A549 (cell line): Measurements from ENCODE around the gene TNNT2. TPM values are rescaled to one million over a fixed set of nuclear protein-coding genes. Genes with fewer than 3 reads are reported as not detected.

Experiments used
- ATAC-seq, 2 experiments: fragments of 200-7000 bp in 1 of 2; fragments of >200 bp in 1 of 2; cut with Nextera tagmentation in 1 of 2; cut with Tn5 transposase in 1 of 2; 3 replicates each; pipeline versions ENCODE4 v1.8.0 to v1.9.1; 2018 to 2020; ENCODE audit warnings: mild to moderate bottlenecking in 1 of 2, moderate library complexity in 1 of 2
- CTCF ChIA-PET: fragments of 300-600 bp; sonication (Branson Sonifier 250); formaldehyde crosslinking; extraction: SDS; loops from one replicate; lab custom pipeline; 2021; ENCODE audit warnings: antibody characterized with exemption, inconsistent platforms; lab: Yijun Ruan, JAX
- POLR2A ChIA-PET: fragments of 350-600 bp; formaldehyde crosslinking; extraction: SDS; loops from one replicate; lab custom pipeline; 2021; ENCODE audit warnings: antibody characterized with exemption, inconsistent platforms; lab: Yijun Ruan, JAX
- DNase-seq, 2 experiments: peaks; one replicate each; pipeline versions ENCODE4 v3.0.0 to v3.0.0-alpha.2; 2011 to 2016; ENCODE audit warnings: low read depth in 1 of 2, low spot score in 1 of 2
- FAIRE-seq: peaks from 2 replicates; lab custom pipeline; 2011; peaks lifted over from hg19 to GRCh38; lab: Jason Lieb, UNC
- H3K27ac ChIP-seq, 2 experiments: fragments of >200 bp; sonication (Bioruptor Twin); formaldehyde crosslinking; 3 replicates each; pipeline ENCODE4 v1.5.1; 2016 to 2017
- H3K4me1 ChIP-seq: fragments of >200 bp; sonication (Bioruptor Twin); formaldehyde crosslinking; 3 replicates; pipeline ENCODE4 v1.6.1; 2016
- H3K4me2 ChIP-seq: fragments of >200 bp; sonication (Bioruptor Twin); formaldehyde crosslinking; 3 replicates; pipeline ENCODE4 v1.6.1; 2016
- H3K4me3 ChIP-seq: fragments of >200 bp; sonication (Bioruptor Twin); formaldehyde crosslinking; 3 replicates; pipeline ENCODE4 v1.5.1; 2016
- H3K9me3 ChIP-seq: fragments of >200 bp; sonication (Bioruptor Twin); formaldehyde crosslinking; 3 replicates; pipeline ENCODE4 v1.6.1; 2016
- BCL3 ChIP-seq: fragments of >200 bp; sonication (Bioruptor Twin); formaldehyde crosslinking; IDR thresholded peaks from 3 replicates; pipeline ENCODE4 v1.6.1; 2016
- CBX8 ChIP-seq: fragments of 200-600 bp; sonication (generic); IDR thresholded peaks from 2 replicates; pipeline ENCODE4 v1.6.1; 2016
- CEBPB ChIP-seq, 2 experiments: fragments of >200 bp in 1 of 2; sonication (Bioruptor Twin) in 1 of 2; formaldehyde crosslinking in 1 of 2; IDR thresholded peaks; 2 replicates each; pipeline ENCODE4 v1.6.1; 2012 to 2016
- EHF ChIP-seq: fragments of 250-450 bp; sonication (Bioruptor Pico); IDR thresholded peaks from 2 replicates; pipeline ENCODE4 v1.5.0; 2020; ENCODE audit warnings: mild to moderate bottlenecking
- EHMT2 ChIP-seq: fragments of 200-600 bp; sonication (generic); IDR thresholded peaks from 2 replicates; pipeline ENCODE4 v1.6.1; 2016; ENCODE audit warnings: antibody characterized with exemption, low read depth, mild to moderate bottlenecking, moderate library complexity
- ELK1 ChIP-seq: fragments of 150-350 bp; IDR thresholded peaks from 2 replicates; pipeline ENCODE4 v1.6.1; 2014; ENCODE audit warnings: low read depth, mild to moderate bottlenecking, low read length
- FOSB ChIP-seq: fragments of 250-450 bp; sonication (Bioruptor Pico); IDR thresholded peaks from 2 replicates; pipeline ENCODE4 v1.5.0; 2020; ENCODE audit warnings: mild to moderate bottlenecking, moderate library complexity
- FOXS1 ChIP-seq: fragments of 250-450 bp; sonication (Bioruptor Pico); IDR thresholded peaks from 2 replicates; pipeline ENCODE4 v1.5.0; 2020; ENCODE audit warnings: mild to moderate bottlenecking, moderate library complexity
- GATA3 ChIP-seq: IDR thresholded peaks from 2 replicates; pipeline ENCODE4 v1.6.1; 2012; ENCODE audit warnings: borderline replicate concordance
- HDAC2 ChIP-seq: fragments of 200-600 bp; sonication (generic); IDR thresholded peaks from 2 replicates; pipeline ENCODE4 v1.6.1; 2016
- HOXA7 ChIP-seq: fragments of 250-450 bp; sonication (Bioruptor Pico); IDR thresholded peaks from 2 replicates; pipeline ENCODE4 v1.5.0; 2020; ENCODE audit warnings: mild to moderate bottlenecking, moderate library complexity
- JUN ChIP-seq, 2 experiments: fragments of >200 bp; sonication (Bioruptor Twin); formaldehyde crosslinking; IDR thresholded peaks; 2 replicates in 1 of 2; 3 replicates in 1 of 2; pipeline ENCODE4 v1.6.1; 2016 to 2017
- JUNB ChIP-seq: fragments of >200 bp; sonication (Bioruptor Twin); formaldehyde crosslinking; IDR thresholded peaks from 2 replicates; pipeline ENCODE4 v1.6.1; 2016
- KDM1A ChIP-seq: fragments of 200-600 bp; sonication (generic); IDR thresholded peaks from 2 replicates; pipeline ENCODE4 v1.6.1; 2016; ENCODE audit warnings: low read depth, mild to moderate bottlenecking
- KDM5A ChIP-seq: fragments of 200-600 bp; sonication (generic); IDR thresholded peaks from 2 replicates; pipeline ENCODE4 v1.6.1; 2016; ENCODE audit warnings: antibody characterized with exemption, mild to moderate bottlenecking
- MAFK ChIP-seq: fragments of 450-650 bp; IDR thresholded peaks from 2 replicates; pipeline ENCODE4 v1.6.1; 2014; ENCODE audit not compliant: partially characterized antibody
- NR3C1 ChIP-seq: fragments of >200 bp; sonication (Bioruptor Twin); formaldehyde crosslinking; IDR thresholded peaks from 3 replicates; pipeline ENCODE4 v1.6.1; 2017
- POLR2A ChIP-seq: IDR thresholded peaks from 2 replicates; pipeline ENCODE4 v1.6.1; 2012; ENCODE audit warnings: mild to moderate bottlenecking, low read length
- POLR2AphosphoS2 ChIP-seq: conservative IDR thresholded peaks from 2 replicates; pipeline ENCODE4 v1.6.1; 2012; ENCODE audit warnings: low read length, improper control_type of control experiment, inconsistent platforms
- TFCP2L1 ChIP-seq: fragments of 250-450 bp; sonication (Bioruptor Pico); IDR thresholded peaks from 2 replicates; pipeline ENCODE4 v1.5.0; 2021; ENCODE audit warnings: mild to moderate bottlenecking
- ZC3H11A ChIP-seq: fragments of 450-650 bp; IDR thresholded peaks from 2 replicates; pipeline ENCODE4 v1.6.1; 2014; ENCODE audit warnings: antibody characterized with exemption, mild to moderate bottlenecking
- ZFP36 ChIP-seq: fragments of 450-650 bp; IDR thresholded peaks from 2 replicates; pipeline ENCODE4 v1.6.1; 2014; ENCODE audit warnings: borderline replicate concordance; ENCODE audit not compliant: partially characterized antibody
- ZNF302 ChIP-seq: fragments of 250-450 bp; sonication (Bioruptor Pico); IDR thresholded peaks from 2 replicates; pipeline ENCODE4 v1.9.0; 2021; ENCODE audit warnings: inconsistent platforms, mild to moderate bottlenecking, moderate library complexity
- WGBS: methylation state at CpG from one replicate; pipeline ENCODE4 v1.1.6; 2017; ENCODE audit errors: missing lambda C conversion rate; 5-methylcytosine and 5-hydroxymethylcytosine counted together
- polyA minus RNA-seq: library from RNA; depleted of rRNA, polyadenylated mRNA; stranded (reverse); fragments of >200 nt; gene quantifications from 2 replicates; pipeline ENCODE4 v1.2.3, GENCODE V29; 2011; rRNA and poly(A)+ RNA removed
- polyA plus RNA-seq, 4 experiments: library from polyadenylated mRNA; depleted of rRNA in 3 of 4; stranded (reverse); fragments of >200 nt; fragmentation: RNase III in 1 of 4; extraction: RNeasy Plus Mini Kit Qiagen cat#74134 plus additional on column Dnase treatment in 1 of 4; gene quantifications; 2 replicates in 3 of 4; 3 replicates in 1 of 4; pipeline ENCODE4 v1.2.3, GENCODE V29; 2011 to 2017
- TF ChIP-seq, protein P1 (sequence below): fragments of 250-450 bp; sonication (Bioruptor Pico); IDR thresholded peaks from 2 replicates; pipeline ENCODE4 v1.5.0; 2021; ENCODE audit warnings: mild to moderate bottlenecking, moderate library complexity, borderline replicate concordance
- TF ChIP-seq, protein P2 (sequence below): fragments of 200-600 bp; sonication (generic); IDR thresholded peaks from 2 replicates; pipeline ENCODE4 v1.6.1; 2016; ENCODE audit warnings: antibody characterized with exemption, mild to moderate bottlenecking, moderate library complexity

The TNNT2 gene
- not detected in 2 replicates for polyA plus RNA-seq (2011; rRNA removed)
- not detected in 2 replicates for polyA plus RNA-seq (2012; cell fraction: cytosol; rRNA removed)
- not detected in 2 replicates for polyA plus RNA-seq (2012; cell fraction: nucleus; rRNA removed)
- 0.09 to 0.10 TPM (median 0.09 TPM) in 3 replicates for polyA plus RNA-seq (2017; fragmentation: RNase III; extraction: RNeasy Plus Mini Kit Qiagen cat#74134 plus additional on column Dnase treatment)
- 0.10 TPM in 1 of 2 replicates, not detected in the other for polyA minus RNA-seq

DNA sequence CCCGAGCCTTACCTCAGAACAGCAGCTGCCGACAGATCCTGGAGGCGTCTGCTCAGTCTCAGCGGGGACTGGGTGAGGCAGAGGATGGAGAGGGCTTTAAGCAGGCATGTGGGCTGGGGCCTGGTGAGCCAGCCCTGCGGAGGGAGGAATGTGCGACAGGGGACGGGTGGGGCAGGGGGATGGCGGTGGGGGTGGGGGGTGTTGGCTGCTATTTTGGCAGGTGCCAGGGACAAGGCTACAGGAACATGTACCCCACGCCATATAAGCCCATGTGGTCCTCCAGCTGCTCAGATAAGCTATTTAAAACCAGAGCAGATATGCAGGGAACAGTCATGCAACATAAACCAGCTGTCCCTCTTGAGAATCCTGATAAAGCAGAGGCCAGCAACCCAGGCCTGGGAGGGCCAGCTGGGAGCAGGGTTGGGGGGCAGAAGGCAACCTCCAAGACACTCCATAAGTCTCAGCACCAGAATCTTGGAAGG lies at the start of gene TNNT2:
Gene TNNT2, minus strand, starts transcription at position 70 of the 482 bp plus-strand sequence. CDS start 4,426 bp downstream, outside the sequence.
- CTCF ChIA-PET, result interaction anchor here (1.7 to 10.1 kb wide), 2 partner anchors 16 to 123 kb away, joined by 4 to 104 read pairs; no protein-coding TSS in a partner anchor

DNA sequence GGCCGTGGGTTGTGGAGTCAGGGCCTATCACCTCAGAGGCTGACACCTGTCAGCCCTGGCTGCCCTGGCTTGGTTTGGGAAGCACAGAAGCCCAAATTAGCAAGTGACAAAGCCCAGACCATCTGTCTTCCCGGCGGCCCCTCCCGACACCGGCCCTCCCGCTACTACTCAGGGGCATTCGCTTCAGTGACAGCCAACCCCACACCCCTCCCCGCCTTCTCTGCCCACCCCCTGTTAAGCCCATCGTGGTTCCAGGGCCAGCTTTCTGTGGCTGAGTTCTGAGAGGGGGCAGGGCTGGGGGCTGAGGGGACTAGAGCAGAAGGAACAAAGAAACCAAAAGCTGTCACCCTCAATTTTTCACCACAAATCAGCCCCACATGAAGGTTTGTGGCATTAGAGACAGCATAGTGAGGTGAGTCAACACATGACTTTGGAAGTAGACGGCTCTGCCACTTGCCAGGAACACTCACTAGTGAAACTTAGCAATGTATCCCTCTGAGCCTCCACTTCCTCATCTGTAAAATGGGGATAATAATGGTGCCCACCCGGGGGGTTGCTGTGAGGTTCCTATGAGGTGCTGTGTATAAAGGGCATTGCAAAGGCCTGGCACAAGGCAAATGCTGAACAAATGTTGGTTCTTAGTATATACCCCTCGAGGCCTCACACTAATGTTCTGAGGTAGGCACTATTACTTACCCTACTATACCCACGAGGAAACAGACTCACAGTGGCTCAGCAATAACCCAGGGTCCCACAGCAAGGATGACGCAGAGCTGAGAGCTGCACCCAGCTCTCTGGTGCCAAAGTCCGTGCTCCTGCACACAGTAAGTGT lies 49.2 kb upstream of the TNNT2 start:
- Histone ChIP-seq H3K4me3 (no peak overlapping the region), H3K4me2 (no peak overlapping the region), H3K9me3 (no peaks in the 10 kb centered on the region), H3K27ac (no peak overlapping the region), H3K4me1 (no peaks in the 10 kb centered on the region)
- ATAC-seq, result no peak
- 78% methylated on average over 13 of the region's 15 CpGs for WGBS
- CTCF ChIA-PET, result interaction anchor here (0.7 to 4.0 kb wide), 5 partner anchors 9 to 55 kb away, joined by 3 to 29 read pairs (median 8); no protein-coding TSS in a partner anchor
- TF ChIP-seq ELK1, result no peak
- no peak for TF ChIP-seq EHMT2
- TF ChIP-seq BCL3, result no peak
- no peak for TF ChIP-seq HOXA7 (CRISPR knock-in tag)
- TF ChIP-seq HDAC2, result no peak
- TF ChIP-seq GATA3, result no peak
- no peak for TF ChIP-seq POLR2A
- no peak for TF ChIP-seq ZFP36
- no peak for TF ChIP-seq FOSB (CRISPR knock-in tag)
- no peak for TF ChIP-seq JUN (IDR thresholded peaks at IDR 0.05)
- no peak for TF ChIP-seq ZNF302
- TF ChIP-seq, protein P1, sequence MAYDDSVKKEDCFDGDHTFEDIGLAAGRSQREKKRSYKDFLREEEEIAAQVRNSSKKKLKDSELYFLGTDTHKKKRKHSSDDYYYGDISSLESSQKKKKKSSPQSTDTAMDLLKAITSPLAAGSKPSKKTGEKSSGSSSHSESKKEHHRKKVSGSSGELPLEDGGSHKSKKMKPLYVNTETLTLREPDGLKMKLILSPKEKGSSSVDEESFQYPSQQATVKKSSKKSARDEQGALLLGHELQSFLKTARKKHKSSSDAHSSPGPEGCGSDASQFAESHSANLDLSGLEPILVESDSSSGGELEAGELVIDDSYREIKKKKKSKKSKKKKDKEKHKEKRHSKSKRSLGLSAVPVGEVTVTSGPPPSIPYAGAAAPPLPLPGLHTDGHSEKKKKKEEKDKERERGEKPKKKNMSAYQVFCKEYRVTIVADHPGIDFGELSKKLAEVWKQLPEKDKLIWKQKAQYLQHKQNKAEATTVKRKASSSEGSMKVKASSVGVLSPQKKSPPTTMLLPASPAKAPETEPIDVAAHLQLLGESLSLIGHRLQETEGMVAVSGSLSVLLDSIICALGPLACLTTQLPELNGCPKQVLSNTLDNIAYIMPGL, result no peak
- TF ChIP-seq FOXS1 (CRISPR knock-in tag), result no peak
- TF ChIP-seq JUNB, result no peak
- TF ChIP-seq NR3C1, result no peak
- no peak for TF ChIP-seq CBX8
- no peak for TF ChIP-seq MAFK
- POLR2A ChIA-PET, result no interaction called here
- no peak for FAIRE-seq
- no peak for DNase-seq

More for the DNA sequence above, at the start of gene TNNT2:
- H3K4me2 ChIP-seq, result no peak within 1 kb of the TSS
- DNase-seq, result no peak
- no peaks in the 10 kb centered on the region for H3K9me3 ChIP-seq
- no peaks in the 10 kb centered on the region for H3K4me1 ChIP-seq
- no peak for ATAC-seq
- 0 out of 6 replicates have a peak within 1 kb of the TSS, but pooled peaks of 1 of the 2 experiments have one; percentile 11 for H3K27ac ChIP-seq
- 85% methylated on average over 8 of the region's 9 CpGs for WGBS
- FAIRE-seq, result no peak
- no peak within 1 kb of the TSS for H3K4me3 ChIP-seq
- POLR2A ChIA-PET, result no interaction called here
- no peak for TF ChIP-seq KDM1A
- TF ChIP-seq FOSB (CRISPR knock-in tag), result no peak
- no peak for TF ChIP-seq TFCP2L1 (CRISPR knock-in tag)
- TF ChIP-seq KDM5A, result no peak
- TF ChIP-seq, protein P2, sequence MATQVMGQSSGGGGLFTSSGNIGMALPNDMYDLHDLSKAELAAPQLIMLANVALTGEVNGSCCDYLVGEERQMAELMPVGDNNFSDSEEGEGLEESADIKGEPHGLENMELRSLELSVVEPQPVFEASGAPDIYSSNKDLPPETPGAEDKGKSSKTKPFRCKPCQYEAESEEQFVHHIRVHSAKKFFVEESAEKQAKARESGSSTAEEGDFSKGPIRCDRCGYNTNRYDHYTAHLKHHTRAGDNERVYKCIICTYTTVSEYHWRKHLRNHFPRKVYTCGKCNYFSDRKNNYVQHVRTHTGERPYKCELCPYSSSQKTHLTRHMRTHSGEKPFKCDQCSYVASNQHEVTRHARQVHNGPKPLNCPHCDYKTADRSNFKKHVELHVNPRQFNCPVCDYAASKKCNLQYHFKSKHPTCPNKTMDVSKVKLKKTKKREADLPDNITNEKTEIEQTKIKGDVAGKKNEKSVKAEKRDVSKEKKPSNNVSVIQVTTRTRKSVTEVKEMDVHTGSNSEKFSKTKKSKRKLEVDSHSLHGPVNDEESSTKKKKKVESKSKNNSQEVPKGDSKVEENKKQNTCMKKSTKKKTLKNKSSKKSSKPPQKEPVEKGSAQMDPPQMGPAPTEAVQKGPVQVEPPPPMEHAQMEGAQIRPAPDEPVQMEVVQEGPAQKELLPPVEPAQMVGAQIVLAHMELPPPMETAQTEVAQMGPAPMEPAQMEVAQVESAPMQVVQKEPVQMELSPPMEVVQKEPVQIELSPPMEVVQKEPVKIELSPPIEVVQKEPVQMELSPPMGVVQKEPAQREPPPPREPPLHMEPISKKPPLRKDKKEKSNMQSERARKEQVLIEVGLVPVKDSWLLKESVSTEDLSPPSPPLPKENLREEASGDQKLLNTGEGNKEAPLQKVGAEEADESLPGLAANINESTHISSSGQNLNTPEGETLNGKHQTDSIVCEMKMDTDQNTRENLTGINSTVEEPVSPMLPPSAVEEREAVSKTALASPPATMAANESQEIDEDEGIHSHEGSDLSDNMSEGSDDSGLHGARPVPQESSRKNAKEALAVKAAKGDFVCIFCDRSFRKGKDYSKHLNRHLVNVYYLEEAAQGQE, result no peak
- no peak for TF ChIP-seq EHF (CRISPR knock-in tag)
- TF ChIP-seq HOXA7 (CRISPR knock-in tag), result no peak
- TF ChIP-seq HDAC2, result no peak
- TF ChIP-seq EHMT2, result no peak
- no peak for TF ChIP-seq ZC3H11A
- no peak for TF ChIP-seq POLR2AphosphoS2
- no peak for TF ChIP-seq CEBPB (IDR thresholded peaks at IDR 0.05)
- no peak for TF ChIP-seq ZNF302
- no peak for TF ChIP-seq MAFK
